HepG2 (cell line): ENCODE results near the gene GRP. TPM values are rescaled to one million over a fixed set of nuclear protein-coding genes. Genes with fewer than 3 reads are reported as not detected.

Experiments
- GMEB2 ChIP-seq: IDR thresholded peaks from 2 replicates; pipeline ENCODE4 v1.6.1; 2016; ENCODE audit warnings: missing biosample characterization, missing genetic modification reagents, low read depth
- MTA1 ChIP-seq: sonication (generic); formaldehyde crosslinking; IDR thresholded peaks from 2 replicates; pipeline ENCODE4 v1.4.0; 2020; ENCODE audit warnings: missing genetic modification reagents, mild to moderate bottlenecking, borderline replicate concordance
- RFX5 ChIP-seq: IDR thresholded peaks from 2 replicates; pipeline ENCODE4 v1.6.1; 2011; ENCODE audit warnings: low read depth, low read length, improper control_type of control experiment
- SMC3 ChIP-seq: IDR thresholded peaks from 2 replicates; pipeline ENCODE4 v1.6.1; 2011; ENCODE audit warnings: low read length, improper control_type of control experiment
- polyA plus RNA-seq, 8 experiments: library from polyadenylated mRNA; depleted of rRNA in 3 of 8; stranded (reverse) in 7 of 8; unstranded in 1 of 8; fragments of >200 nt; fragmentation: Illumina TruSeq in 4 of 8; extraction: Trizol in 4 of 8; gene quantifications; 2 replicates each; pipeline versions ENCODE4 v1.2.1 to v1.2.3, GENCODE V29; 2011 to 2016; ENCODE audit warnings: low read depth in 4 of 8, missing spikeins in 1 of 8, mixed read lengths in 1 of 8; ENCODE audit not compliant: insufficient read depth in 1 of 8
- total RNA-seq, 5 experiments: library from RNA; depleted of rRNA; stranded (reverse); fragments of >200 nt; fragmentation: Illumina TruSeq; extraction: Trizol; gene quantifications; 2 replicates each; pipeline ENCODE4 v1.2.3, GENCODE V29; 2016; ENCODE audit warnings: low read depth in 1 of 5
- TF ChIP-seq, protein P1 (sequence below): sonication (generic); formaldehyde crosslinking; IDR thresholded peaks from 2 replicates; pipeline ENCODE4 v1.4.0; 2020; ENCODE audit warnings: missing genetic modification reagents

The GRP gene
- total and polyA plus RNA-seq, 2 of the 13 experiments (the other 11 are each of a cell fraction or from before 2014, with no cell fraction given), result not detected

GRCh38 chr18:59279722-59280121, 59.8 kb downstream of the GRP start (continued):
- TF ChIP-seq GMEB2 (CRISPR knock-in tag) (no peak), MTA1 (CRISPR knock-in tag) (no peak), RFX5 (no peak), SMC3 (no peak)
- TF ChIP-seq, protein P1, sequence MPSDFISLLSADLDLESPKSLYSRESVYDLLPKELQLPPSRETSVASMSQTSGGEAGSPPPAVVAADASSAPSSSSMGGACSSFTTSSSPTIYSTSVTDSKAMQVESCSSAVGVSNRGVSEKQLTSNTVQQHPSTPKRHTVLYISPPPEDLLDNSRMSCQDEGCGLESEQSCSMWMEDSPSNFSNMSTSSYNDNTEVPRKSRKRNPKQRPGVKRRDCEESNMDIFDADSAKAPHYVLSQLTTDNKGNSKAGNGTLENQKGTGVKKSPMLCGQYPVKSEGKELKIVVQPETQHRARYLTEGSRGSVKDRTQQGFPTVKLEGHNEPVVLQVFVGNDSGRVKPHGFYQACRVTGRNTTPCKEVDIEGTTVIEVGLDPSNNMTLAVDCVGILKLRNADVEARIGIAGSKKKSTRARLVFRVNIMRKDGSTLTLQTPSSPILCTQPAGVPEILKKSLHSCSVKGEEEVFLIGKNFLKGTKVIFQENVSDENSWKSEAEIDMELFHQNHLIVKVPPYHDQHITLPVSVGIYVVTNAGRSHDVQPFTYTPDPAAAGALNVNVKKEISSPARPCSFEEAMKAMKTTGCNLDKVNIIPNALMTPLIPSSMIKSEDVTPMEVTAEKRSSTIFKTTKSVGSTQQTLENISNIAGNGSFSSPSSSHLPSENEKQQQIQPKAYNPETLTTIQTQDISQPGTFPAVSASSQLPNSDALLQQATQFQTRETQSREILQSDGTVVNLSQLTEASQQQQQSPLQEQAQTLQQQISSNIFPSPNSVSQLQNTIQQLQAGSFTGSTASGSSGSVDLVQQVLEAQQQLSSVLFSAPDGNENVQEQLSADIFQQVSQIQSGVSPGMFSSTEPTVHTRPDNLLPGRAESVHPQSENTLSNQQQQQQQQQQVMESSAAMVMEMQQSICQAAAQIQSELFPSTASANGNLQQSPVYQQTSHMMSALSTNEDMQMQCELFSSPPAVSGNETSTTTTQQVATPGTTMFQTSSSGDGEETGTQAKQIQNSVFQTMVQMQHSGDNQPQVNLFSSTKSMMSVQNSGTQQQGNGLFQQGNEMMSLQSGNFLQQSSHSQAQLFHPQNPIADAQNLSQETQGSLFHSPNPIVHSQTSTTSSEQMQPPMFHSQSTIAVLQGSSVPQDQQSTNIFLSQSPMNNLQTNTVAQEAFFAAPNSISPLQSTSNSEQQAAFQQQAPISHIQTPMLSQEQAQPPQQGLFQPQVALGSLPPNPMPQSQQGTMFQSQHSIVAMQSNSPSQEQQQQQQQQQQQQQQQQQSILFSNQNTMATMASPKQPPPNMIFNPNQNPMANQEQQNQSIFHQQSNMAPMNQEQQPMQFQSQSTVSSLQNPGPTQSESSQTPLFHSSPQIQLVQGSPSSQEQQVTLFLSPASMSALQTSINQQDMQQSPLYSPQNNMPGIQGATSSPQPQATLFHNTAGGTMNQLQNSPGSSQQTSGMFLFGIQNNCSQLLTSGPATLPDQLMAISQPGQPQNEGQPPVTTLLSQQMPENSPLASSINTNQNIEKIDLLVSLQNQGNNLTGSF (CRISPR knock-in tag), result no peak
- TF ChIP-seq, all 625 proteins: peak for 0

Other genes starting within 250 kb of the GRP start
- gene SEC11C, start 80.3 kb upstream of the GRP start, total RNA-seq (2016; rRNA removed; fragmentation: Illumina TruSeq; extraction: Trizol), result 211 and 297 TPM in 2 replicates
- 59.2 and 71.9 TPM in 2 replicates for gene SEC11C, start 80.3 kb upstream of the GRP start, polyA plus RNA-seq (2011; rRNA removed)
- gene RAX, start 53.3 kb downstream of the GRP start, total RNA-seq (2016; rRNA removed; fragmentation: Illumina TruSeq; extraction: Trizol), result not detected in 2 replicates
- not detected in 2 replicates for gene RAX, start 53.3 kb downstream of the GRP start, polyA plus RNA-seq (2011; rRNA removed)
- gene CPLX4, start 98.5 kb downstream of the GRP start, total RNA-seq (2016; rRNA removed; fragmentation: Illumina TruSeq; extraction: Trizol), result not detected in 2 replicates
- gene CPLX4, start 98.5 kb downstream of the GRP start, polyA plus RNA-seq (2011; rRNA removed), result not detected in 2 replicates
- 79.1 and 131 TPM in 2 replicates for gene LMAN1, start 139.1 kb downstream of the GRP start, total RNA-seq (2016; rRNA removed; fragmentation: Illumina TruSeq; extraction: Trizol)
- 88.3 and 127 TPM in 2 replicates for gene LMAN1, start 139.1 kb downstream of the GRP start, polyA plus RNA-seq (2011; rRNA removed)